ENCODE measurements around the gene PRDM16.

DNA sequence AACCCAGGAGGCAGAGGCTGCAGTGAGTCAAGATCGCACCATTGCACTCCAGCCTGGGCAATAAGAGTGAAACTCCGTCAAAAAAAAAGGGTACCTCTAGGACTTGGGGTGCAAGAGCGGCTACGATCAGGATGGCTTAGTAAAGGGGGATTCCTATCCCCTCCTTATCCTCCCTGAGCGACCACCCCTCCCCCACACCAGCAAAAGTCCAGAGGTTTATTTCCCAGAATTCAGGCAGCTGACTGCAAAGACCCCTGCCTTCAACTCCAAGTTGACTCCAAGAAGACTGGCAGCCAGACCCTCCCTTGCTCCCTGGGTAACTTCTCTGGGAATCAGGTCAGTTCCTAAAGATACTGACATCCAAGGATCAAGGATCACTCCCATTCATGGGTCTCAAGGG is 12.4 kb upstream of the PRDM16 start:
- TF ChIP-seq, protein P1, sequence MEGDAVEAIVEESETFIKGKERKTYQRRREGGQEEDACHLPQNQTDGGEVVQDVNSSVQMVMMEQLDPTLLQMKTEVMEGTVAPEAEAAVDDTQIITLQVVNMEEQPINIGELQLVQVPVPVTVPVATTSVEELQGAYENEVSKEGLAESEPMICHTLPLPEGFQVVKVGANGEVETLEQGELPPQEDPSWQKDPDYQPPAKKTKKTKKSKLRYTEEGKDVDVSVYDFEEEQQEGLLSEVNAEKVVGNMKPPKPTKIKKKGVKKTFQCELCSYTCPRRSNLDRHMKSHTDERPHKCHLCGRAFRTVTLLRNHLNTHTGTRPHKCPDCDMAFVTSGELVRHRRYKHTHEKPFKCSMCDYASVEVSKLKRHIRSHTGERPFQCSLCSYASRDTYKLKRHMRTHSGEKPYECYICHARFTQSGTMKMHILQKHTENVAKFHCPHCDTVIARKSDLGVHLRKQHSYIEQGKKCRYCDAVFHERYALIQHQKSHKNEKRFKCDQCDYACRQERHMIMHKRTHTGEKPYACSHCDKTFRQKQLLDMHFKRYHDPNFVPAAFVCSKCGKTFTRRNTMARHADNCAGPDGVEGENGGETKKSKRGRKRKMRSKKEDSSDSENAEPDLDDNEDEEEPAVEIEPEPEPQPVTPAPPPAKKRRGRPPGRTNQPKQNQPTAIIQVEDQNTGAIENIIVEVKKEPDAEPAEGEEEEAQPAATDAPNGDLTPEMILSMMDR (IDR thresholded peaks at IDR 0.05), result no peak
- TF ChIP-seq EZH2 (IDR thresholded peaks at IDR 0.05; ENCODE audit: borderline replicate concordance, insufficient read depth, low read depth, low read length, poor library complexity, severe bottlenecking), result no peak
